Measurements from ENCODE around the gene U2SURP.
"Not testable (repeated sequence)": the region's sequence is repeated elsewhere in the genome, so short reads cannot be mapped to it uniquely, and the experiment has no call there.

U2SURP gene

GRCh38 chr3:143024351-143024960 lies 23.1 kb downstream of the U2SURP start:
- no peak for DNase-seq

- no peak for DNase-seq
Observed at GRCh38 chr3:143031327-143031726, 30.0 kb downstream of the U2SURP start.

- DNase-seq, result not testable (repeated sequence)
Observed at GRCh38 chr3:143031796-143032387, 30.5 kb downstream of the U2SURP start.

GRCh38 chr3:143035466-143036211 lies 34.3 kb downstream of the U2SURP start:
- DNase-seq, result no peak

- no peak for DNase-seq
Observed at GRCh38 chr3:143036557-143036956, 35.2 kb downstream of the U2SURP start.

- no peak for DNase-seq
Observed at GRCh38 chr3:143037867-143038266, 36.5 kb downstream of the U2SURP start.

- DNase-seq, result no peak
Observed at GRCh38 chr3:143040261-143040879, 39.0 kb downstream of the U2SURP start.

- DNase-seq, result no peak
Observed at GRCh38 chr3:143041903-143042302, 40.5 kb downstream of the U2SURP start.

- no peak for DNase-seq
Observed at GRCh38 chr3:143045639-143046038, 44.3 kb downstream of the U2SURP start.

- not testable (repeated sequence) for DNase-seq
Observed at GRCh38 chr3:143046075-143046474, 44.7 kb downstream of the U2SURP start.

- DNase-seq, result no peak
Observed at GRCh38 chr3:143054011-143054410, 52.6 kb downstream of the U2SURP start.

- DNase-seq, result no peak
Observed at GRCh38 chr3:143056372-143056771, 55.0 kb downstream of the U2SURP start.

GRCh38 chr3:143060906-143061305 lies 59.5 kb downstream of the U2SURP start:
- DNase-seq, result no peak

- DNase-seq, result no peak
Observed at GRCh38 chr3:143063018-143063417, 61.6 kb downstream of the U2SURP start.

- no peak for DNase-seq
Observed at GRCh38 chr3:143064777-143065176, 63.4 kb downstream of the U2SURP start.

GRCh38 chr3:143065364-143065763 lies 64.0 kb downstream of the U2SURP start:
- DNase-seq, result no peak

- no peak for DNase-seq
Observed at GRCh38 chr3:143066033-143066432, 64.7 kb downstream of the U2SURP start.

- DNase-seq, result no peak
Observed at GRCh38 chr3:143067201-143067600, 65.8 kb downstream of the U2SURP start.

- DNase-seq, result no peak
Observed at GRCh38 chr3:143068059-143068458, 66.7 kb downstream of the U2SURP start.

- DNase-seq, result no peak
Observed at GRCh38 chr3:143070977-143071551, 69.7 kb downstream of the U2SURP start.

- no peak for DNase-seq
Observed at GRCh38 chr3:143071776-143072175, 70.4 kb downstream of the U2SURP start.

- DNase-seq, result not testable (repeated sequence)
Observed at GRCh38 chr3:143072298-143073020, 71.1 kb downstream of the U2SURP start.

GRCh38 chr3:143073541-143073940 lies 72.2 kb downstream of the U2SURP start:
- not testable (repeated sequence) for DNase-seq

All from NCI-H2081 treated with DMSO at 0.1 percent for 48 hours (cell line).